ENCODE data around the gene TEAD1. TPM values are rescaled to one million over a fixed set of nuclear protein-coding genes. Genes with fewer than 3 reads are reported as not detected.
"Not testable (repeated sequence)": the region's sequence is repeated elsewhere in the genome, so short reads cannot be mapped to it uniquely, and the experiment has no call there.

TEAD1 gene
- polyA plus RNA-seq, 1 donor, result 102 TPM

- no peak for DNase-seq (ENCODE audit: low read depth)
These were observed 62.8 kb downstream of the TEAD1 start for GRCh38 chr11:12737024-12737423.

- DNase-seq (ENCODE audit: low read depth), result no peak
These were observed 67.5 kb downstream of the TEAD1 start for GRCh38 chr11:12741671-12742216.

- no peak for DNase-seq (ENCODE audit: low read depth)
These were observed 69.7 kb downstream of the TEAD1 start for GRCh38 chr11:12743834-12744449.

GRCh38 chr11:12744826-12745502, 70.7 kb downstream of the TEAD1 start:
- DNase-seq (ENCODE audit: low read depth), result no peak

GRCh38 chr11:12745787-12746186, 71.6 kb downstream of the TEAD1 start:
- no peak for DNase-seq (ENCODE audit: low read depth)

GRCh38 chr11:12746593-12747097, 72.4 kb downstream of the TEAD1 start:
- no peak for DNase-seq (ENCODE audit: low read depth)

- DNase-seq (ENCODE audit: low read depth), result no peak
These were observed 74.3 kb downstream of the TEAD1 start for GRCh38 chr11:12748561-12748960.

- no peak for DNase-seq (ENCODE audit: low read depth)
These were observed 75.2 kb downstream of the TEAD1 start for GRCh38 chr11:12749442-12749841.

- no peak for DNase-seq (ENCODE audit: low read depth)
These were observed 76.0 kb downstream of the TEAD1 start for GRCh38 chr11:12750181-12750580.

- no peak for DNase-seq (ENCODE audit: low read depth)
These were observed 78.8 kb downstream of the TEAD1 start for GRCh38 chr11:12752868-12753524.

GRCh38 chr11:12754021-12754420, 79.8 kb downstream of the TEAD1 start:
- no peak for DNase-seq (ENCODE audit: low read depth)

- DNase-seq (ENCODE audit: low read depth), result no peak
These were observed 80.5 kb downstream of the TEAD1 start for GRCh38 chr11:12754582-12755234.

GRCh38 chr11:12755510-12756453, 81.6 kb downstream of the TEAD1 start:
- DNase-seq (ENCODE audit: low read depth), result no peak

GRCh38 chr11:12756454-12756806, 82.2 kb downstream of the TEAD1 start:
- no peak for DNase-seq (ENCODE audit: low read depth)

- DNase-seq (ENCODE audit: low read depth), result no peak
These were observed 82.6 kb downstream of the TEAD1 start for GRCh38 chr11:12756867-12757266.

GRCh38 chr11:12757416-12757815, 83.2 kb downstream of the TEAD1 start:
- no peak for DNase-seq (ENCODE audit: low read depth)

GRCh38 chr11:12758117-12758516, 83.9 kb downstream of the TEAD1 start:
- not testable (repeated sequence) for DNase-seq (ENCODE audit: low read depth)

- no peak for DNase-seq (ENCODE audit: low read depth)
These were observed 86.8 kb downstream of the TEAD1 start for GRCh38 chr11:12761029-12761428.

GRCh38 chr11:12762278-12762677, 88.1 kb downstream of the TEAD1 start:
- DNase-seq (ENCODE audit: low read depth), result no peak

- no peak for DNase-seq (ENCODE audit: low read depth)
These were observed 88.6 kb downstream of the TEAD1 start for GRCh38 chr11:12762696-12763324.

Data from forelimb muscle (tissue), 1 donor.